Measurements from ENCODE around the gene ZNF385C.

DNA sequence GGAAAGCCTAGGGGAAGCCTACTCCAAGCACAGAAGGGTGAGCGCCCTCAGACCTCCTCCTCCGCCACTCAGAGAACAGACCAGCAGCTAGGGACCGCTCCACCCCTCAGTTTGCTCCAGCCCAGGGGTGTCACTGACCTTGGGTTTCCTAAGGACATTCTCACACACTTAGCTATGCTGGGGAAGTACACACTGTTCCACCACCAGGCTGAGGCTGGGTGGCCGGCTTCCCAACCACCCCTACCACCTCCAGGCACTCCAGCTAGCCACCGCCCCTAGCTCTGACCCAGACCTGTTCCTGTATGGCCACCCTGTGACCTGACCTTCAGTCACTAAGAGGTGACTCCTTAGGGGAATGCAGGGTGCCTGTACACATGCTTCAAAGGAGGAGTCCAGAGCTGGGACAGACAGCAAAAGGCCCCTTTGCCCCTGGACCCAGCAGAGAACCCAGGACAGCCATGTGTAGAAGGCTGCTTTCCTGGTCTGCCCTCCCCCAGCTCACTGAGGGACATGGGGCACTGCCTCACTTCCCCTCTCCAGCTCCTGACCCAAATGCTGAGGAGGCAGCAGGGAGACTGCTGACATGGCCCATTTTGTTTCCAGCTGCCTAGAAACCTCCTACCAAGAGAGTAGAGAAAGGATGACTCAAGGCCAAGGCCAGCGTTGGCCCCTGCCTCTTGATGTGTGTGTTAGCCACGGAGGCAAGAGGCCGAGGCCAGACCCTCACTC lies 31.0 kb upstream of the ZNF385C start:
- TF ChIP-seq, protein P1, sequence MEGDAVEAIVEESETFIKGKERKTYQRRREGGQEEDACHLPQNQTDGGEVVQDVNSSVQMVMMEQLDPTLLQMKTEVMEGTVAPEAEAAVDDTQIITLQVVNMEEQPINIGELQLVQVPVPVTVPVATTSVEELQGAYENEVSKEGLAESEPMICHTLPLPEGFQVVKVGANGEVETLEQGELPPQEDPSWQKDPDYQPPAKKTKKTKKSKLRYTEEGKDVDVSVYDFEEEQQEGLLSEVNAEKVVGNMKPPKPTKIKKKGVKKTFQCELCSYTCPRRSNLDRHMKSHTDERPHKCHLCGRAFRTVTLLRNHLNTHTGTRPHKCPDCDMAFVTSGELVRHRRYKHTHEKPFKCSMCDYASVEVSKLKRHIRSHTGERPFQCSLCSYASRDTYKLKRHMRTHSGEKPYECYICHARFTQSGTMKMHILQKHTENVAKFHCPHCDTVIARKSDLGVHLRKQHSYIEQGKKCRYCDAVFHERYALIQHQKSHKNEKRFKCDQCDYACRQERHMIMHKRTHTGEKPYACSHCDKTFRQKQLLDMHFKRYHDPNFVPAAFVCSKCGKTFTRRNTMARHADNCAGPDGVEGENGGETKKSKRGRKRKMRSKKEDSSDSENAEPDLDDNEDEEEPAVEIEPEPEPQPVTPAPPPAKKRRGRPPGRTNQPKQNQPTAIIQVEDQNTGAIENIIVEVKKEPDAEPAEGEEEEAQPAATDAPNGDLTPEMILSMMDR (IDR thresholded peaks at IDR 0.05) = no peak
- TF ChIP-seq POLR2A (IDR thresholded peaks at IDR 0.05) (no peak), POLR2AphosphoS5 (IDR thresholded peaks at IDR 0.05) (no peak)
